Calu3 (cell line): ENCODE data around the gene OR4D9. TPM values are rescaled to one million over a fixed set of nuclear protein-coding genes. Genes with fewer than 3 reads are reported as not detected.

Experiments used
- BruUV-seq: library from RNA; stranded (reverse); fragments of 400-500 nt; replicated peaks from 2 replicates; lab custom pipeline; 2021; lab: Mats Ljungman, UMichigan
- CTCF ChIA-PET: fragments of 300-600 bp; sonication (Branson Sonifier 250); formaldehyde crosslinking; loops from one replicate; lab custom pipeline; 2022; ENCODE audit warnings: antibody characterized with exemption; lab: Charles Lee
- DNase-seq: peaks from one replicate; pipeline ENCODE4 v3.0.0; 2022
- H3K27ac Mint-ChIP-seq: one replicate; pipeline ENCODE4 v1.8.0; 2022; ENCODE audit warnings: mixed read lengths; ENCODE audit not compliant: unreplicated experiment
- H3K27me3 Mint-ChIP-seq: one replicate; pipeline ENCODE4 v1.8.0; 2022; ENCODE audit warnings: mixed read lengths; ENCODE audit not compliant: unreplicated experiment
- H3K36me3 Mint-ChIP-seq: one replicate; pipeline ENCODE4 v1.8.0; 2022; ENCODE audit warnings: mild to moderate bottlenecking, moderate library complexity, mixed read lengths; ENCODE audit not compliant: insufficient read depth, unreplicated experiment
- H3K4me1 Mint-ChIP-seq: one replicate; pipeline ENCODE4 v1.8.0; 2022; ENCODE audit warnings: mild to moderate bottlenecking, low read depth, mixed read lengths; ENCODE audit not compliant: unreplicated experiment
- H3K4me3 Mint-ChIP-seq: one replicate; pipeline ENCODE4 v1.8.0; 2022; ENCODE audit warnings: mild to moderate bottlenecking, low read depth, moderate library complexity, mixed read lengths; ENCODE audit not compliant: unreplicated experiment
- H3K9me3 Mint-ChIP-seq: one replicate; pipeline ENCODE4 v1.8.0; 2022; ENCODE audit warnings: low read depth, mixed read lengths; ENCODE audit not compliant: unreplicated experiment
- CTCF ChIP-seq: fragments of 200-600 bp; IDR thresholded peaks from one replicate; pipeline ENCODE4 v1.8.0; 2022; ENCODE audit warnings: antibody characterized with exemption; ENCODE audit not compliant: unreplicated experiment
- intact Hi-C: fragments of 100-400 bp; cut with micrococcal nuclease; formaldehyde crosslinking; loops from one replicate; pipeline ENCODE4 v1.10.0; 2022; ENCODE audit not compliant: unreplicated experiment
- total RNA-seq: library from RNA; stranded (reverse); gene quantifications from 2 replicates; pipeline ENCODE4 v1.2.3, GENCODE V29; 2022

Gene OR4D9
- total RNA-seq, 1 experiment from 2014 or later: not detected

DNA sequence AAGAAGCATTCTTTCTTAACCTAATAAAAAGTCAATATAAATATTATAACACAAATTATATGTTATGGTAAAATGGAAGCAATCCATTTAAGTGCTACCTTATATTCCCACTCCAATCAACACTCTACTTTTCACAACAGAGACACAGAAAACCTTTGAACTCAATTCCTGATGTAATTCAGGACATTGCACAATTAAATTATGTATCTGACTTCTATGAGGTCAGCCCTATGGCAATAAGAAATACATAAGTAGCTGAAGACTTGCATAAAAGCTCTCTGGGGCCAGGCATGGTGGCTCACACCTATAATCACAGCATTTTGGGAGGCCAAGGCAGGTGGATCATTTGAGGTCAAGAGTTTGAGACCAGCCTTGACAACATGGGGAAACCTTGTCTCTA lies 31.4 kb upstream of the OR4D9 start:
- no peak overlapping the region for H3K4me3 Mint-ChIP-seq
- H3K27ac Mint-ChIP-seq: no peak overlapping the region
- H3K27me3 Mint-ChIP-seq: peaks cover 35% of the 10 kb centered on the region
- H3K4me1 Mint-ChIP-seq: no peaks in the 10 kb centered on the region
- TF ChIP-seq CTCF: no peak
- no TSS peak for BruUV-seq
- no peak for DNase-seq
- intact Hi-C loops: no loop called here
- no peaks in the 10 kb centered on the region for H3K36me3 Mint-ChIP-seq
- no peaks in the 10 kb centered on the region for H3K9me3 Mint-ChIP-seq
- CTCF ChIA-PET: no interaction called here

DNA sequence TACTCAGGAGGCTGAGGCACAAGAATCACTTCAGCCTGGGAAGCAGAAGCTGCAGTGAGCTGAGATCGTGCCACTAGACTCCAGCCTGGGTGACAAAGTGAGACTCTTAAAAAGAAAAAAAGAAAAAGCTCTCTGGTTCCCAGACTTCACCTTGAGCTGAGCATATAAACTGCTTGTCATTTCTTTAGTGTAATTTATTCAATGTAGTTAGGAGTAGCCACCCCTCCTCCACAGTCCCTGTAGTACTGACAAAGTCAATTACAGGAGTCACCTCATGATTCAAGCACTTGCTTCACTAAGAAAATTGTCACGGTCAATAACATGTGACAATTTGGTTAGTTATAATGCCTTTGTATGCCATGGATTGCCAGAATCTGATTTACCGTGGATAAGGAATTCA lies 31.0 kb upstream of the OR4D9 start:
- H3K36me3 Mint-ChIP-seq: no peaks in the 10 kb centered on the region
- no peak for TF ChIP-seq CTCF
- H3K27ac Mint-ChIP-seq: no peak overlapping the region
- no peak for DNase-seq
- no peaks in the 10 kb centered on the region for H3K9me3 Mint-ChIP-seq
- H3K4me1 Mint-ChIP-seq: no peaks in the 10 kb centered on the region
- peaks cover 30% of the 10 kb centered on the region for H3K27me3 Mint-ChIP-seq
- intact Hi-C loops: no loop called here
- no peak overlapping the region for H3K4me3 Mint-ChIP-seq
- CTCF ChIA-PET: no interaction called here
- BruUV-seq: no TSS peak

- H3K36me3 Mint-ChIP-seq: no peaks in the 10 kb centered on the region
- intact Hi-C loops: no loop called here
- H3K4me1 Mint-ChIP-seq: no peaks in the 10 kb centered on the region
- no peak overlapping the region for H3K4me3 Mint-ChIP-seq
- CTCF ChIA-PET: no interaction called here
- DNase-seq: no peak
- H3K27ac Mint-ChIP-seq: no peak overlapping the region
- no peak for TF ChIP-seq CTCF
- H3K9me3 Mint-ChIP-seq: no peaks in the 10 kb centered on the region
- no TSS peak for BruUV-seq
- H3K27me3 Mint-ChIP-seq: peaks cover 62% of the 10 kb centered on the region
These were observed 9.4 kb upstream of the OR4D9 start for GRCh38 chr11:59501931-59502330.

DNA sequence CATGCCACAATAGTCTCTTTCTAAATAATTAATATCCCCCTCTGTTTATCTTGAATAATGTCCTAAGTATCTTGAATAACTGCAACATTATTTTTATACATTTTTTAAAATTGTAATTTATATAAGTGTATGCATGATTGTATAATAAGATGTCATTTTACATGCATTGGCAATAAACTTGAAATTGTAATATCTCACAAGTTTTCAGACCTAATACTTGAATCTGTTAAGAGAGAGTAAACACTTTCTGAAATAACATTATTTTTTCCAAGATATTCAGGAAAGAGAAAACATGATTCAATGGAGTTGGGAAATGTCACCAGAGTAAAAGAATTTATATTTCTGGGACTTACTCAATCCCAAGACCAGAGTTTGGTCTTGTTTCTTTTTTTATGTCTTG lies 8.1 kb upstream of the OR4D9 start, which contains the start of gene OR4D11:
TSS of gene OR4D11 (plus strand) at position 301 of the 400 bp plus-strand sequence. CDS start at position 301, 0 bp downstream.
- DNase-seq: no peak
- Mint-ChIP-seq H3K36me3 (no peaks in the 10 kb centered on the region), H3K9me3 (no peaks in the 10 kb centered on the region), H3K4me1 (no peaks in the 10 kb centered on the region), H3K4me3 (no peak within 1 kb of the TSS), H3K27ac (no peak within 1 kb of the TSS), H3K27me3 (peaks cover 55% of the 10 kb centered on the region)
- TF ChIP-seq CTCF: no peak
- CTCF ChIA-PET: interaction anchor here (0.7 kb wide), 1 partner anchor 211 kb away, joined by 3 read pairs; no protein-coding TSS in a partner anchor
- no TSS peak for BruUV-seq
- intact Hi-C loops: no loop called here
